ENCODE data around the gene POC1A. TPM values are rescaled to one million over a fixed set of nuclear protein-coding genes. Genes with fewer than 3 reads are reported as not detected.
A peak's percentile ranks its signal among the peaks of the same experiment; 100 is the strongest.

POC1A gene
- total and polyA plus RNA-seq, 4 experiments from 2014 or later, result 0.36 to 2.4 (median 1.0) TPM

DNA sequence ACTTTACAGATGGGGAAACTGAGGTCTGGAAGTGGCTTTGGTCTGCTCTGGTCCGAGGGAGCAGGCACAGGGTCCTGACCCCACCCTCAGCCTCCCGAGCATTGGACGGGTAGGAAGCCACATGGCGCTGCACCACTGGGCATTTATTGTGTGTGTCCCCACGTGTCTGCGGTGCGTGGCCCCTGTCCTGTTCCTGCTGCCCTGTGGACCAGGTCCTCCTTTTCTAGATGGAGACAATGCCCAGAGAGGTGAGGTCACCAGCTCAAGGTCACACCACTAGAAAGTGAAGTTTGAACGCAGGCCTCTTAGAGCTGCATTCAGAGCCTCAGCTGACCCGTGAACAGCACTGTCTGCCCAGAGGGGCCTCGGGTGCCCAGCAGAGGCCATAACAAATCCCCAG, 124.7 kb downstream of the POC1A start:
- no peaks in the 10 kb centered on the region for H3K27me3 Mint-ChIP-seq
- no peaks in the 10 kb centered on the region for H3K9me3 Mint-ChIP-seq
- Histone ChIP-seq H3K27ac (ENCODE audit: low read depth, low read length) (no peak overlapping the region), H3K4me3 (ENCODE audit: low read length in 2 of 2) (no peak overlapping the region), H3K9me3 (ENCODE audit: control insufficient read depth in 1 of 2, low read length in 2 of 2) (no peaks in the 10 kb centered on the region), H3K4me1 (ENCODE audit: insufficient read depth, low read length) (no peaks in the 10 kb centered on the region), H3K36me3 (ENCODE audit: insufficient read depth, low read length) (no peaks in the 10 kb centered on the region), H3K27me3 (ENCODE audit: insufficient read depth, low read length) (no peaks in the 10 kb centered on the region)
- ChIA-PET POLR2A (ENCODE audit: partially characterized antibody) (no interaction called here), CTCF (ENCODE audit: partially characterized antibody) (interaction anchor here (1.7 kb wide), 1 partner anchor 28 kb away, joined by 6 read pairs; no protein-coding TSS in a partner anchor)
- no peak overlapping the region for H3K27ac Mint-ChIP-seq
- intact Hi-C loops (cut with micrococcal nuclease), result no loop called here
- no peak overlapping the region for H3K4me3 Mint-ChIP-seq
- DNase-seq, result no peak
- H3K4me1 Mint-ChIP-seq, result peaks cover 0 to 16% (median 4%) of the 10 kb centered on the region in 4 donors
- H3K36me3 Mint-ChIP-seq, result no peaks in the 10 kb centered on the region

DNA sequence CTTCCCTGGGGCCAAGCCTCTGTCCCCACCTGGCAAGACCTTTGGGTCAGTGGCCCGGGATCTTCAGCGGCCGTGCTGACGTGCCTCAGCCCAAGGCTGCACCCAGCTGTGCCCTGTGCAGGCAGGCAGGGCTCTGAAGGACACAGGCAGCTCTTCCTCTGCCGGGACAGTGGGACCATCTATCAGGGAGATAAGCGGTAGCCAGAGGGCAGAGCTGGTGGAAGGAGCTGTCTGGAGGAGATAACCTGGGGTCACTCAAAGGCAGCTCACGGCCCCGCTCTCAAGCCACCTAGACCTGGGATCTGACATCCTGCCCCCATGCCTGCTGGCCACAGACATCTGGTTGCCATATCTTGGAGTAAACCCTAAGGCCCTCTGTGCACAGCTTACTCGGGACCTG, 125.2 kb downstream of the POC1A start:
- no peaks in the 10 kb centered on the region for H3K36me3 ChIP-seq (ENCODE audit: insufficient read depth, low read length)
- H3K9me3 Mint-ChIP-seq, result no peaks in the 10 kb centered on the region
- peaks cover 3 to 16% (median 6%) of the 10 kb centered on the region in 4 donors for H3K4me1 Mint-ChIP-seq
- POLR2A ChIA-PET (ENCODE audit: partially characterized antibody), result interaction anchor here (1.5 kb wide), 1 partner anchor 27 kb away, joined by 3 read pairs; the partner anchor contains the start of gene DUSP7
- intact Hi-C loops (cut with micrococcal nuclease), result no loop called here
- no peak overlapping the region for H3K4me3 ChIP-seq (ENCODE audit: low read length in 2 of 2)
- no peak overlapping the region for H3K27ac ChIP-seq (ENCODE audit: low read depth, low read length)
- H3K27me3 ChIP-seq (ENCODE audit: insufficient read depth, low read length), result no peaks in the 10 kb centered on the region
- peaks cover 2% of the 10 kb centered on the region for H3K4me1 ChIP-seq (ENCODE audit: insufficient read depth, low read length)
- no peaks in the 10 kb centered on the region for H3K9me3 ChIP-seq (ENCODE audit: control insufficient read depth in 1 of 2, low read length in 2 of 2)
- H3K27ac Mint-ChIP-seq, result no peak overlapping the region
- H3K27me3 Mint-ChIP-seq, result no peaks in the 10 kb centered on the region
- DNase-seq, result no peak
- no peak overlapping the region for H3K4me3 Mint-ChIP-seq
- no peaks in the 10 kb centered on the region for H3K36me3 Mint-ChIP-seq
- CTCF ChIA-PET (ENCODE audit: partially characterized antibody), result interaction anchor here (1.7 kb wide), 1 partner anchor 28 kb away, joined by 6 read pairs; no protein-coding TSS in a partner anchor

- H3K36me3 ChIP-seq (ENCODE audit: insufficient read depth, low read length), result no peaks in the 10 kb centered on the region
- Mint-ChIP-seq H3K4me3 (no peak overlapping the region), H3K27me3 (no peaks in the 10 kb centered on the region), H3K9me3 (no peaks in the 10 kb centered on the region), H3K27ac (no peak overlapping the region), H3K36me3 (no peaks in the 10 kb centered on the region), H3K4me1 (peaks cover 3 to 16% (median 6%) of the 10 kb centered on the region in 4 donors)
- H3K27ac ChIP-seq (ENCODE audit: low read depth, low read length), result no peak overlapping the region
- no peaks in the 10 kb centered on the region for H3K27me3 ChIP-seq (ENCODE audit: insufficient read depth, low read length)
- no peak overlapping the region for H3K4me3 ChIP-seq (ENCODE audit: low read length in 2 of 2)
- no peaks in the 10 kb centered on the region for H3K9me3 ChIP-seq (ENCODE audit: control insufficient read depth in 1 of 2, low read length in 2 of 2)
- H3K4me1 ChIP-seq (ENCODE audit: insufficient read depth, low read length), result peaks cover 5% of the 10 kb centered on the region
- DNase-seq, result no peak
- ChIA-PET POLR2A (ENCODE audit: partially characterized antibody) (interaction anchor here (1.5 kb wide), 1 partner anchor 28 kb away, joined by 3 read pairs; the partner anchor contains the start of gene DUSP7), CTCF (ENCODE audit: partially characterized antibody) (interaction anchor here (1.7 kb wide), 1 partner anchor 27 kb away, joined by 6 read pairs; no protein-coding TSS in a partner anchor)
- intact Hi-C loops (cut with micrococcal nuclease), result no loop called here
These were observed 125.7 kb downstream of the POC1A start for GRCh38 chr3:52028572-52028971.

DNA sequence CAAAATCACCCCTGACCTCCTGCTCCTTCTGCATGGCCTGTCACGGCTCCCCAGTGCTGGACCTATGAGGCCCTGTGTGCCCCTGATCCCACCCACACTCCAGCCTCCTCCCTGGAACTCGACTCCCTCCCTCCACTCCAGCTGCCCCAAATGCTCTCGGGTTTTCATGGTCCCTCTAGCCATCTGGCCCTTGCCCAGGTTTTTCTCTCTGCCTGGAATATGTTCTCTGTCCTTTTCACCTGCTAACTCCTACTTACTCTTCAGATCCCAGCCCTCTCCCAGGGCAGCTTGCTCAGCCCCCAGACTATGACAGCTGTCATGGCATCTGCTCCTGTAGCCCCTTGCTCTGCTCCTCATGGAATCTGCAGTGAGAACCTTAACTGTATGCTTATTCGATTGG, 128.2 kb downstream of the POC1A start:
- Histone ChIP-seq H3K27ac (ENCODE audit: low read depth, low read length) (no peak overlapping the region), H3K9me3 (ENCODE audit: control insufficient read depth in 1 of 2, low read length in 2 of 2) (no peaks in the 10 kb centered on the region), H3K27me3 (ENCODE audit: insufficient read depth, low read length) (no peaks in the 10 kb centered on the region), H3K4me1 (ENCODE audit: insufficient read depth, low read length) (peaks cover 5% of the 10 kb centered on the region), H3K36me3 (ENCODE audit: insufficient read depth, low read length) (no peaks in the 10 kb centered on the region), H3K4me3 (ENCODE audit: low read length in 2 of 2) (no peak overlapping the region)
- no peaks in the 10 kb centered on the region for H3K36me3 Mint-ChIP-seq
- H3K9me3 Mint-ChIP-seq, result no peaks in the 10 kb centered on the region
- DNase-seq, result no peak
- peaks cover 3 to 21% (median 7%) of the 10 kb centered on the region in 4 donors for H3K4me1 Mint-ChIP-seq
- POLR2A ChIA-PET (ENCODE audit: partially characterized antibody), result no interaction called here
- H3K4me3 Mint-ChIP-seq, result no peak overlapping the region
- CTCF ChIA-PET (ENCODE audit: partially characterized antibody), result no interaction called here
- no peaks in the 10 kb centered on the region for H3K27me3 Mint-ChIP-seq
- intact Hi-C loops (cut with micrococcal nuclease), result no loop called here
- H3K27ac Mint-ChIP-seq, result peak overlapping the region in 3 of 7 donors; percentile 53 to 61 (median 57)

GRCh38 chr3:52025453-52025852, 128.8 kb downstream of the POC1A start:
- intact Hi-C loops (cut with micrococcal nuclease), result no loop called here
- Histone ChIP-seq H3K36me3 (ENCODE audit: insufficient read depth, low read length) (no peaks in the 10 kb centered on the region), H3K9me3 (ENCODE audit: control insufficient read depth in 1 of 2, low read length in 2 of 2) (no peaks in the 10 kb centered on the region), H3K27ac (ENCODE audit: low read depth, low read length) (no peak overlapping the region), H3K4me3 (ENCODE audit: low read length in 2 of 2) (no peak overlapping the region), H3K27me3 (ENCODE audit: insufficient read depth, low read length) (no peaks in the 10 kb centered on the region), H3K4me1 (ENCODE audit: insufficient read depth, low read length) (peaks cover 5% of the 10 kb centered on the region)
- Mint-ChIP-seq H3K4me3 (no peak overlapping the region), H3K27ac (peak overlapping the region in 3 of 7 donors; percentile 13 to 56 (median 35)), H3K36me3 (no peaks in the 10 kb centered on the region), H3K27me3 (no peaks in the 10 kb centered on the region), H3K4me1 (peaks cover 3 to 21% (median 7%) of the 10 kb centered on the region in 4 donors), H3K9me3 (no peaks in the 10 kb centered on the region)
- ChIA-PET POLR2A (ENCODE audit: partially characterized antibody) (no interaction called here), CTCF (ENCODE audit: partially characterized antibody) (no interaction called here)
- DNase-seq, result no peak

Other genes starting within 250 kb of the POC1A start
- gene RRP9, start 212.5 kb downstream of the POC1A start, total RNA-seq, result 10 to 100 TPM; 15.2 to 17.3 TPM
- gene RRP9, start 212.5 kb downstream of the POC1A start, polyA plus RNA-seq, result 10 to 100 TPM; 19.3 to 20.7 TPM
- gene PARP3, start 212.1 kb downstream of the POC1A start, total RNA-seq, result 10 to 100 TPM in 1 of 2 experiments, 1 to 10 TPM in 1; 8.1 to 10.5 TPM
- 1 to 10 TPM; 2.9 to 5.6 TPM for gene PARP3, start 212.1 kb downstream of the POC1A start, polyA plus RNA-seq
- gene GPR62, start 199.0 kb downstream of the POC1A start, total RNA-seq, result not detected
- not detected for gene GPR62, start 199.0 kb downstream of the POC1A start, polyA plus RNA-seq
- gene PCBP4, start 187.0 kb downstream of the POC1A start, total RNA-seq, result 10 to 100 TPM; 18.7 to 20.5 TPM
- 10 to 100 TPM; 13.0 to 19.4 TPM for gene PCBP4, start 187.0 kb downstream of the POC1A start, polyA plus RNA-seq
- 10 to 100 TPM; 82.1 to 85.6 TPM for gene ABHD14B, start 180.4 kb downstream of the POC1A start, total RNA-seq
- gene ABHD14B, start 180.4 kb downstream of the POC1A start, polyA plus RNA-seq, result 100 to 1,000 TPM in 1 of 2 donors, 10 to 100 TPM in 1; 77.4 to 112 TPM
- gene ABHD14A, start 179.4 kb downstream of the POC1A start, total RNA-seq, result 10 to 100 TPM; 23.7 to 24.5 TPM
- 100 to 1,000 TPM in 1 of 2 donors, 10 to 100 TPM in 1; 95.6 to 136 TPM for gene ABHD14A, start 179.4 kb downstream of the POC1A start, polyA plus RNA-seq
- 1 to 10 TPM; 7.7 to 8.4 TPM for gene ACY1, start 170.9 kb downstream of the POC1A start, total RNA-seq
- gene ACY1, start 170.9 kb downstream of the POC1A start, polyA plus RNA-seq, result 10 to 100 TPM; 11.4 to 14.9 TPM
- gene RPL29, start 158.5 kb downstream of the POC1A start, total RNA-seq, result 1,000 to 10,000 TPM; 1,263 to 1,270 TPM
- 1,000 to 10,000 TPM in 1 of 2 donors, 100 to 1,000 TPM in 1; 967 to 1,467 TPM for gene RPL29, start 158.5 kb downstream of the POC1A start, polyA plus RNA-seq
- gene DUSP7, start 97.9 kb downstream of the POC1A start, total RNA-seq, result 10 to 100 TPM; 43.6 to 44.7 TPM
- 10 to 100 TPM in 1 of 2 donors, 1 to 10 TPM in 1; 2.8 to 10.2 TPM for gene DUSP7, start 97.9 kb downstream of the POC1A start, polyA plus RNA-seq
- 10 to 100 TPM; 30.0 to 34.6 TPM for gene ALAS1, start 43.7 kb upstream of the POC1A start, total RNA-seq
- gene ALAS1, start 43.7 kb upstream of the POC1A start, polyA plus RNA-seq, result 10 to 100 TPM; 30.5 to 35.4 TPM
- gene TLR9, start 71.2 kb upstream of the POC1A start, total RNA-seq, result 1 to 10 TPM; 2.3 to 3.0 TPM
- not detected for gene TLR9, start 71.2 kb upstream of the POC1A start, polyA plus RNA-seq
- 10 to 100 TPM; 69.3 to 76.1 TPM for gene TWF2, start 84.7 kb upstream of the POC1A start, total RNA-seq
- gene TWF2, start 84.7 kb upstream of the POC1A start, polyA plus RNA-seq, result 100 to 1,000 TPM; 122 to 124 TPM
- gene PPM1M, start 91.3 kb upstream of the POC1A start, total RNA-seq, result 10 to 100 TPM; 70.2 to 81.1 TPM
- 10 to 100 TPM; 52.0 to 85.3 TPM for gene PPM1M, start 91.3 kb upstream of the POC1A start, polyA plus RNA-seq
- gene WDR82, start 124.2 kb upstream of the POC1A start, total RNA-seq, result 100 to 1,000 TPM; 149 to 150 TPM
- 100 to 1,000 TPM in 1 of 2 donors, 10 to 100 TPM in 1; 62.3 to 143 TPM for gene WDR82, start 124.2 kb upstream of the POC1A start, polyA plus RNA-seq
- 10 to 100 TPM; 29.4 to 35.1 TPM for gene GLYCTK, start 133.4 kb upstream of the POC1A start, total RNA-seq
- gene GLYCTK, start 133.4 kb upstream of the POC1A start, polyA plus RNA-seq, result 1 to 10 TPM; 4.9 to 9.7 TPM
- gene DNAH1, start 161.9 kb upstream of the POC1A start, total RNA-seq, result 10 to 100 TPM; 45.1 to 49.8 TPM
- 1 to 10 TPM in 1 of 2 donors, under 1 TPM in 1; 0.02 to 1.2 TPM for gene DNAH1, start 161.9 kb upstream of the POC1A start, polyA plus RNA-seq

All from CD4-positive, alpha-beta memory T cell (primary cell).